WTC11 (cell line): ENCODE results near the gene JAZF1.

Experiments
- CBFB ChIP-seq: sonication (generic); formaldehyde crosslinking; IDR thresholded peaks from 2 replicates; pipeline ENCODE4 v1.8.1; 2022; ENCODE audit warnings: mild to moderate bottlenecking, low read depth, missing genetic modification reagents
- CDX4 ChIP-seq: fragments of 250-450 bp; sonication (Bioruptor Pico); IDR thresholded peaks from 2 replicates; pipeline ENCODE4 v1.9.0; 2021; ENCODE audit warnings: moderate library complexity, mild to moderate bottlenecking, inconsistent platforms, borderline replicate concordance
- CREB1 ChIP-seq: sonication (generic); formaldehyde crosslinking; IDR thresholded peaks from 2 replicates; pipeline ENCODE4 v1.8.0; 2023; ENCODE audit warnings: mild to moderate bottlenecking, missing genetic modification reagents
- CTCF ChIP-seq: fragments of 200-600 bp; IDR thresholded peaks from 2 replicates; pipeline ENCODE4 v1.8.0; 2022; ENCODE audit warnings: antibody characterized with exemption
- E2F1 ChIP-seq: sonication (generic); formaldehyde crosslinking; IDR thresholded peaks from 2 replicates; pipeline ENCODE4 v1.8.0; 2022; ENCODE audit warnings: mild to moderate bottlenecking, missing genetic modification reagents
- HMGXB4 ChIP-seq: sonication (generic); formaldehyde crosslinking; IDR thresholded peaks from 2 replicates; pipeline ENCODE4 v1.8.1; 2023; ENCODE audit warnings: mild to moderate bottlenecking, moderate library complexity, missing genetic modification reagents
- IRF1 ChIP-seq: sonication (generic); formaldehyde crosslinking; IDR thresholded peaks from 2 replicates; pipeline ENCODE4 v1.8.0; 2023; ENCODE audit warnings: missing genetic modification reagents
- MLX ChIP-seq: sonication (generic); formaldehyde crosslinking; IDR thresholded peaks from 2 replicates; pipeline ENCODE4 v1.8.1; 2023; ENCODE audit warnings: mild to moderate bottlenecking, missing genetic modification reagents, moderate library complexity
- MYBL2 ChIP-seq: sonication (generic); formaldehyde crosslinking; IDR thresholded peaks from 2 replicates; pipeline ENCODE4 v1.8.1; 2023; ENCODE audit warnings: mild to moderate bottlenecking, moderate library complexity, missing genetic modification reagents
- TCF7 ChIP-seq: sonication (generic); formaldehyde crosslinking; IDR thresholded peaks from 2 replicates; pipeline ENCODE4 v1.8.0; 2022; ENCODE audit warnings: mild to moderate bottlenecking, low read depth, missing genetic modification reagents, moderate library complexity
- ZBTB21 ChIP-seq: sonication (generic); formaldehyde crosslinking; IDR thresholded peaks from 2 replicates; pipeline ENCODE4 v1.8.1; 2023; ENCODE audit warnings: mild to moderate bottlenecking, missing genetic modification reagents, borderline replicate concordance
- ZSCAN18 ChIP-seq: fragments of 250-450 bp; sonication (Bioruptor Pico); IDR thresholded peaks from 2 replicates; pipeline ENCODE4 v2.1.2; 2022; ENCODE audit warnings: mild to moderate bottlenecking, moderate library complexity

GRCh38 chr7:28157076-28157745, 23.4 kb downstream of the JAZF1 start:
- TF ChIP-seq TCF7 (CRISPR knock-in tag) = no peak
- TF ChIP-seq E2F1 (CRISPR knock-in tag) = no peak
- no peak for TF ChIP-seq IRF1 (CRISPR knock-in tag)
- TF ChIP-seq MLX (CRISPR knock-in tag) = no peak
- TF ChIP-seq HMGXB4 (CRISPR knock-in tag) = no peak
- TF ChIP-seq CBFB (CRISPR knock-in tag) = no peak
- TF ChIP-seq CDX4 (CRISPR knock-in tag) = no peak
- no peak for TF ChIP-seq MYBL2 (CRISPR knock-in tag)
- no peak for TF ChIP-seq CTCF
- TF ChIP-seq ZSCAN18 (CRISPR knock-in tag) = no peak
- TF ChIP-seq CREB1 (CRISPR knock-in tag) = no peak
- TF ChIP-seq ZBTB21 = no peak
